Nucleus accumbens (tissue), 56 donors: Measurements from ENCODE around the gene FREY1.
A peak's percentile ranks its signal among the peaks of the same experiment; 100 is the strongest.
"Not testable (repeated sequence)": the region's sequence is repeated elsewhere in the genome, so short reads cannot be mapped to it uniquely, and the experiment has no call there.

ENCODE experiments used
- DNase-seq, 56 donors: peaks; one replicate each; lab custom pipeline; 2025; lab: John Stamatoyannopoulos, UW

Gene FREY1

GRCh38 chr11:45917623-45918330, 10.7 kb upstream of the FREY1 start, which contains the start of gene PEX16:
Gene PEX16, minus strand, starts transcription at chr11:45917877. Its CDS starts 66 bp downstream, at chr11:45917811.
- peak; percentile 59 to 98 (median 94) for DNase-seq

GRCh38 chr11:45917286-45917622, 10.2 kb upstream of the FREY1 start:
- no peak for DNase-seq

GRCh38 chr11:45915446-45915845, 8.4 kb upstream of the FREY1 start:
- no peak for DNase-seq

GRCh38 chr11:45913942-45914635, 7.0 kb upstream of the FREY1 start:
- DNase-seq = no peak

GRCh38 chr11:45913514-45913913, 6.4 kb upstream of the FREY1 start:
- DNase-seq = no peak

GRCh38 chr11:45910623-45911022, 3.6 kb upstream of the FREY1 start:
- no peak for DNase-seq

GRCh38 chr11:45909594-45910475, 2.8 kb upstream of the FREY1 start:
- peak in 11 of 56 donors; percentile 19 to 59 (median 41) for DNase-seq

GRCh38 chr11:45907911-45908370, 870 bp upstream of the FREY1 start:
- peak in 16 of 56 donors; percentile 17 to 61 (median 38) for DNase-seq

- no peak for DNase-seq
Observed at GRCh38 chr11:45906096-45906682, 882 bp downstream of the FREY1 start.

GRCh38 chr11:45905576-45905975, 1.5 kb downstream of the FREY1 start:
- not testable (repeated sequence) for DNase-seq

GRCh38 chr11:45905095-45905494, 2.0 kb downstream of the FREY1 start:
- no peak for DNase-seq

GRCh38 chr11:45904309-45904915, 2.7 kb downstream of the FREY1 start:
- no peak for DNase-seq

GRCh38 chr11:45902452-45903380, 4.4 kb downstream of the FREY1 start:
- peak in 2 of 56 donors; percentile 19 to 26 for DNase-seq

GRCh38 chr11:45901626-45902025, 5.4 kb downstream of the FREY1 start:
- DNase-seq = peak in 53 of 56 donors; percentile 36 to 93 (median 79)

GRCh38 chr11:45900916-45901617, 6.0 kb downstream of the FREY1 start:
- peak in 52 of 56 donors; percentile 29 to 81 (median 63) for DNase-seq

- not testable (repeated sequence) for DNase-seq
Observed at GRCh38 chr11:45900175-45900800, 6.8 kb downstream of the FREY1 start.

GRCh38 chr11:45899448-45900174, 7.5 kb downstream of the FREY1 start:
- peak; percentile 43 to 95 (median 88) for DNase-seq
